GM10847 (cell line): Measurements from ENCODE around the gene CDC42EP4.

ENCODE experiments used
- POLR2A ChIP-seq: IDR thresholded peaks from 2 replicates; pipeline ENCODE4 v1.6.1; 2011; ENCODE audit not compliant: insufficient read length; ENCODE audit errors: extremely low read depth

Gene CDC42EP4

GRCh38 chr17:73334771-73335513 is 23.1 kb upstream of the CDC42EP4 start:
- no peak for TF ChIP-seq POLR2A

GRCh38 chr17:73331060-73331459 is 19.3 kb upstream of the CDC42EP4 start:
- TF ChIP-seq POLR2A, result no peak

GRCh38 chr17:73327676-73328075 is 15.9 kb upstream of the CDC42EP4 start:
- no peak for TF ChIP-seq POLR2A

- no peak for TF ChIP-seq POLR2A
Observed at GRCh38 chr17:73325527-73325842, 13.7 kb upstream of the CDC42EP4 start.

GRCh38 chr17:73324711-73325526 is 13.1 kb upstream of the CDC42EP4 start:
- no peak for TF ChIP-seq POLR2A

- TF ChIP-seq POLR2A, result no peak
Observed at GRCh38 chr17:73324160-73324475, 12.3 kb upstream of the CDC42EP4 start.

- TF ChIP-seq POLR2A, result no peak
Observed at GRCh38 chr17:73323409-73324159, 11.8 kb upstream of the CDC42EP4 start.

GRCh38 chr17:73320601-73321264 is 8.9 kb upstream of the CDC42EP4 start:
- no peak for TF ChIP-seq POLR2A

- TF ChIP-seq POLR2A, result no peak
Observed at GRCh38 chr17:73319766-73320165, 8.0 kb upstream of the CDC42EP4 start.

- no peak for TF ChIP-seq POLR2A
Observed at GRCh38 chr17:73318836-73319235, 7.0 kb upstream of the CDC42EP4 start.

GRCh38 chr17:73318427-73318813 is 6.6 kb upstream of the CDC42EP4 start:
- TF ChIP-seq POLR2A, result no peak

- TF ChIP-seq POLR2A, result no peak
Observed at GRCh38 chr17:73317513-73318426, 6.0 kb upstream of the CDC42EP4 start.

GRCh38 chr17:73316919-73317505 is 5.2 kb upstream of the CDC42EP4 start:
- no peak for TF ChIP-seq POLR2A

GRCh38 chr17:73315471-73315870 is 3.7 kb upstream of the CDC42EP4 start:
- TF ChIP-seq POLR2A, result no peak
